NCI-H2081 treated with DMSO at 0.1 percent for 48 hours (cell line): ENCODE measurements around the gene ZMIZ1.
A peak's percentile ranks its signal among the peaks of the same experiment; 100 is the strongest.
"Not testable (repeated sequence)": the region's sequence is repeated elsewhere in the genome, so short reads cannot be mapped to it uniquely, and the experiment has no call there.

ENCODE experiments used
- DNase-seq: peaks from one replicate; lab custom pipeline; 2025; lab: John Stamatoyannopoulos, UW

ZMIZ1 gene

DNA sequence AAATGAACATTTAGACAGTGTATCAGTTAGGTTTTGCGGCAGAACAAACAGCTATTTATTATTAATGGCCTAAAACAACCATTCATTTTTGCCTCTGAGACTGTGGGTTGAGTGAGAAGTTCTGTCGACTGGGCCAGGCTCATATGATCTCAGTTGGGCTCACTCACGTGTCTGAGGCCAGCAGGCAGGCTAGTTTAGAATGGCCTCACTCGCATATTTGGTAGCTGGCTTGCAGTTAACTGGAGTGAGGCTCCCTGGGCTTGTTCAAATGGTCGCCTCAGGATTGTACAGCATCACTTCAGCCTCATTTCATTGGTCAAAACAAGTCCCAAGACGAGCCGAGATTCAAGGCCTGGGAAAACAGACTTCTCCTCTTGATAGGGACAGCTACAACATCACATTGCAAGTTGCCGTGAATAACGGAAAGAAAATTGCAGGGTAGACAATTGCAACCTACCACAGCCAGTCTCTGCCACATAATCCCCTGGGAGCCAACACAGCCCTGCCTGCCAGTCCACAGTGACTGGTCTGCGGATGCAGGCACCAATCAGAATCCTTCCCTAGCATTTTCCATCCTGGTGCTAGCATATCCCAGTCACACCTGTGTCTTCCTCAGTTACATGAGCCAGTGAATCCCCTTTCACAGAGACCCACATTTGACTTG lies 255.4 kb downstream of the ZMIZ1 start:
- DNase-seq, result no peak

DNA sequence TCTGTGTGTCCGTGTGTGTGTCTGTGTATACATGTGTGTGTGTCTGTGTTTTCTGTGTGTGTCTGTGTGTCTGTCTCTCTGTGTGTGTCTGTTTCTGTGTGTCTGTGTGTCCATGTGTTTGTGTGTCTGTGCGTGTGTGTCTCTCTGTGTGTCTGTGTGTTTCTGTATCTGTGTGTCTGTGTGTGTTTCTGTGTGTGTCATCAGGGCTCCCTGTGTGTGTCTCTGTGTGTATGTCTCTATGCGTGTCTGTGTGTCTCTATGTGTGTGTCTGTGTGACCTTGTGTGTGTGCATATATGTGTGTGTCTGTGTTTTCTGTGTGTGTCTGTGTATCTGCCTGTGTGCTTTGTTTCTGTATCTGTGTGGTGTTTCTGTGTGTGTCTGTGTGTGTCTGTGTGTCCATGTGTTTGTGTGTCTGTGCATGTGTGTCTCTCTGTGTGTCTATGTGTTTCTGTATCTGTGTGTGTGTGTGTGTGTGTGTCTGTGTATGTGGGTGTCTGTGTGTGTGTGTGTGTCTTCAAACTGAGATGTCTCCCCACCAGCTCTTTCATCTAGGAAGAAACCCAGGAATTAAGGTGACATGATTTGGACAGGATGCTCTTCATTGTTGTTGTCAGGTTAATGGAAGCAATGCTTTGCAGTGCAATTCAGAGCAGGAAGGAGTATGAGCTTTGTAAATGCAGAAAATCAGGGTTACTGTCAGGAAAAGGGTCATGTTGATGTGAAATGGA lies 257.8 kb downstream of the ZMIZ1 start:
- DNase-seq, result no peak

DNA sequence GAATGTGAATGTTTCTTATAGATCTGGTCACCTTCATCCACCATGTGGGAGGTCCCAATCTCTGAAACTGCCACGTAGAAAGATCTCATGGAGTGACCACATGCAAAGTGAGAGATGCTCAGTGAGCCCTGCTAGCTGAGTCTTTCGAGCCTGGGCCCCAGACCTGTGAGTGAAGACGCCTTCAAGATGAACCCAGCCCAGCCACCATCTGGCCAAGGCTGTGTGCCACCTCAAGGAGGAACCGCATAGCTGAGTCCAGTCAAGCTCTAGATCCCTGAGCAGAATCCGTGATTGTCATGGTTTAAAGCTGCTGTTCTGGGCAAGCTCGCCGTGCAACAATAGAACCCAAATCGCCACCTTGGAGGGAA lies 258.3 kb downstream of the ZMIZ1 start:
- no peak for DNase-seq

- no peak for DNase-seq
Measured at GRCh38 chr10:79328147-79328701, 259.5 kb downstream of the ZMIZ1 start.

DNA sequence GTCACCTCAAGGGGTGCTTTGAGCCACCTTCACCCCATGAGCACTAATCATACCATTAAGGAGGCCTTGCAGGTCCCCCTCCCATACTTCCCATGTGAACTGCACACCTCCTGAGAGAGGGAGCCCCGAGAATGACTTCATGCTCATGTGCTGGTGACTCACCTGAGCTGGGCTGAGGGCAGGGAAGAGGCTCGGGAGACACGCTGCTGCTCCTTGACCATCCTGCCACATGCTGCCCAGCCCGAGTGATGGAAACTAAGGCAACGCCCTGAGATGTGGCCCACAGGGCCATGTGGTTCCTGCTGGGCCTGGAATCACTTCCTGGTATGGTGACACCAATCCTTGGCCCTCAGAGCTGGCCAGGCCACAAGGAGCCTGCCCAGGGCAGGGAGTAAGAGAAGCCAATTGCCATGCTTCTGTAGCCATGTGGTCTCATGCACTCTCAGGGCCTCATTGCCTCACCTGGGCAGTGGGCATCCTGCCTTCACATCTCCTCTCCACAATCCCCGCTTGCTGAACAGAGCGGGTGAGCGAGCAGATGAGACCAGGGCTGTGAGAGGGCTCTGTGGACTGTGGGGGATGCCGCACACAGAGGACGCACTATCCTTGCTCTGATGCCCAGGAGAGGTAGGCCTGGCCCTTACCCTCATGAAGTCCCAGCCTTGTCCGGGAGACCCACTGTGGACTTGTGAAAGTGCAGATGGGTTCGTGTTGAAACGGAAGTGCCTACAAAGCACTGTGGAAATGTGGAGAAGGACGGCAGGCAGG lies 260.2 kb downstream of the ZMIZ1 start:
- no peak for DNase-seq

- DNase-seq, result no peak
Measured at GRCh38 chr10:79329529-79329928, 260.8 kb downstream of the ZMIZ1 start.

GRCh38 chr10:79331226-79331625 lies 262.5 kb downstream of the ZMIZ1 start:
- DNase-seq, result no peak

GRCh38 chr10:79331709-79332108 lies 262.9 kb downstream of the ZMIZ1 start:
- DNase-seq, result no peak

DNA sequence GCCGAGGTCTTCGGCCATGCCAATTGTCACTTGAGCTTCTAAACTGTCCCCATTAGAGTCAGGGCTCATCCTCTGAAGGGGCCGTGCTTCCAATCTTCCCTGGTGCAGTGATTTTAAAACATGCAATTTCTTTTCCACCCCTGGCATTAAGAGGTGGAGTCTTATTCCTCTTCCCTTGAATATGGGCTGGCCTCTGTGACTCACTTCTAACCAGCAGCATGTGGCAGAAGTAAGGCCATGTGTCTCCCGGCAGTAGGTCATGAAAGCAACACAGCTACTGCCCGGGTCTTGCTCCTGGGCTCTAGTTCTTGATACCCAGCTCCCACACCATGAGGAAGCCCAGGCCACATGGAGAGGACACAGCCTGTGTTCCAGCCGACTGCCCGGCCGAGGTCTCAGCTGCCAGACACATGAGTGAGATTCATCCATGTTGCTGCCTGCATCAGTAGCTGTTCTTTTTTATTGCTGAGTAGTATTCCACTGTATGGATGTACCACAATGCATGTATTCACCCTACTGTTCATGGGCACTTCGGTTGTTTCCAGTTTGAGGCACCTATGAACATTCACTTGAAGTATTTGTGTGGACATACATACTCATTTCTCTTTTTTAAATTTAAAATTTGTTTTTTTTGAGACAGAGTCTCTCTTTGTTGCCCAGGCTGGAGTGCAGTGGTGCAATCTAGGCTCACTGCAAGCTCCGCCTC lies 264.0 kb downstream of the ZMIZ1 start:
- DNase-seq, result not testable (repeated sequence)

DNA sequence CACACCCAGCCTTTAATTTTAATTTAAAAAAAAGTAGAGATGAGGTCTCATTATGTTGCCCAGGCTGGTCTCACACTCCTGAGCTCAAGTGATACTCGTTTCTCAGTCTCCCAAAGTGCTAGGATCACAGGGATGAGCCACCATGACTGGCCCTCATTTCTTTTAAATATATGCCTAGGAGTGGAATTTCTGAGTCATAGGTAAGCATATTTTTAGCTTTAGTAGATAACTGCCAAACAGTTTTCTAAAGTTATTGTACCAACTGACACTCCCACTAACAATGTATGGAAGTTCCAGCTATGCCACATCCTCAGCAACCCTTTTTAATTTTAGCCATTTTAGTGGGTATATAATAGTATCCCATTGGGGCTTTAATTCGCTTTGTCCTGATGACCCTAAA lies 264.7 kb downstream of the ZMIZ1 start:
- no peak for DNase-seq

- DNase-seq, result no peak
Measured at GRCh38 chr10:79334573-79334972, 265.8 kb downstream of the ZMIZ1 start.

DNA sequence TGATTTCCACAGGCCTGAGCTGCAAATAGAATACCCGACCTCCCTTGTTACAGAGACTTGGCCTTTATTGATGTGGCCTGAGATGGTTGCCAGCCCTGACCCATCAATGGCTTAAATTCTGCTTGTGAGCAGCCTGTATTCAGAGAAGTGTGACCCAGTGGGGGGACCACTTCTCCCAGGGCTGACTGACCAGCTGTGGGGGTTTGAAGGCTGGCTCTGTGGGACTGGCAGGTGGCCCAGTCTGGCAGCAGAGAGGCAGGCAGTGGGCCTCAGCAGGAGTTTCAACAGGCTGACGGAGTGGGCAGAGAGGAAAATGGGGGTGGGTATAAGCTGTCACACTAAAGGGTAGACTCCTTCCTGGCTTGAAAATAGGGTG lies 266.3 kb downstream of the ZMIZ1 start:
- no peak for DNase-seq

GRCh38 chr10:79335470-79336235 lies 266.9 kb downstream of the ZMIZ1 start:
- no peak for DNase-seq

GRCh38 chr10:79336276-79336675 lies 267.5 kb downstream of the ZMIZ1 start:
- DNase-seq, result peak; percentile 6

- DNase-seq, result peak; percentile 40
Measured at GRCh38 chr10:79336739-79337138, 268.0 kb downstream of the ZMIZ1 start.

DNA sequence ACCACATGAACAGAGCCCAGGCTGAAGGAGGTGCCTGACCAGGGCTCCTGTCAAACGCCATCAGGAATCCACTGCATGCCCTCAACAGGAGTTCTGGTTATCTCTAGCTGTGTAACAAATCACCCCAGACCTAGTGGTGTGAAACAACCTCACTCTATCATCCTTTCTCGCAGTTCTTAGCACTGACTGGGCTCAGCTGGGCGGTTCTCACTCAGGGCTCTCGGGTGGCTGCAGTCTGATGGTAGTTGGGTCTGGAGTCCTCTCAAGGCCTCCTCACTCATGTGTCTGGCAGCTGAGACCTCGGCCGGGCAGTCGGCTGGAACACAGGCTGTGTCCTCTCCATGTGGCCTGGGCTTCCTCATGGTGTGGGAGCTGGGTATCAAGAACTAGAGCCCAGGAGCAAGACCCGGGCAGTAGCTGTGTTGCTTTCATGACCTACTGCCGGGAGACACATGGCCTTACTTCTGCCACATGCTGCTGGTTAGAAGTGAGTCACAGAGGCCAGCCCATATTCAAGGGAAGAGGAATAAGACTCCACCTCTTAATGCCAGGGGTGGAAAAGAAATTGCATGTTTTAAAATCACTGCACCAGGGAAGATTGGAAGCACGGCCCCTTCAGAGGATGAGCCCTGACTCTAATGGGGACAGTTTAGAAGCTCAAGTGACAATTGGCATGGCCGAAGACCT lies 269.2 kb downstream of the ZMIZ1 start:
- DNase-seq, result not testable (repeated sequence)

DNA sequence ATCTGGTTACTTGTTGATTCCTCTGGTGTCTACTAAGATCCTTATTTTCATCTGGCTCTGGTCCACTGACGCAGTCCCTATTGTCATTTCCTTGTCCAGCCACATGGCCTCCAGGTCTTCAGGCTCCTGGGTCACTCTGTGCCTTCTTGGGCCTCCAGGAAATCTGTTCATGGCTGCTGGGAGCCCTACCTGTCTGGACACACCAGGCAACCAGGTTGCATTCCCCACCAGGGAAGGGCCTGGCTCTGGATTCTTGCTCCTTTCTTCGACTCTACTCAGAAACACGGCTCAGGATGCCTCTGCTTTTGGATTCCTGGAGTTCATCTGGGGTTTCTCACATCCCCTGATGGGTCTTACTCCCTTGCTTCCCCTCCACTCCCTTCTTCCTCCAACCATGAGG lies 270.5 kb downstream of the ZMIZ1 start:
- no peak for DNase-seq

DNA sequence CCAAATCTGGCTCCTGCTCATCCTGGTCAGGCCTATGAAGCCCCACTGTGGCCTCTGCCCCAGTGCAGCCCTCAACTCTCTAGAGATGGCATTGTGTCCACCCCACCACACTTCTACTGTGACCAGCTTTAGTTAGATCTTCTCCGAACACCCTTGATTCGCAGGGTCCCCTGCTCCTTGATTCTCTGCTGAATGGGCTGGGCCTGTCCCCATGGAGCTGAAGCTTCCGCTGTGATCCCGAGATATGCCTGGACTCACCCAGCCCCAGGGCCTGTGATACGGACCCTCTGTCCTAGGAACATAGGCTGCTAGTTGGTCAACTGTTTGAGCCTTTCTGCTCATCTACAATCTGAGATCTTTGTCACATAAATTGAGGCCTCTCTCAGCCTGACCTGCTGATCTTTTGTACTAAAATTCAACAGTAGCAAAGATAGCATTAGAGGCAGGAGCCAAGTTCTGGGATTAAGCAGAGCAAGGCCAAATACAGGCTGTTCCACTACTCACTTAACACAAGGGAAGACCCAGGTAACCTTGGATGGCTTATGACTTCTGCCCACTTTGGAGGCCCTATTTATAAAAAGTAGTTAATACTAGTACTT lies 272.0 kb downstream of the ZMIZ1 start:
- no peak for DNase-seq

DNA sequence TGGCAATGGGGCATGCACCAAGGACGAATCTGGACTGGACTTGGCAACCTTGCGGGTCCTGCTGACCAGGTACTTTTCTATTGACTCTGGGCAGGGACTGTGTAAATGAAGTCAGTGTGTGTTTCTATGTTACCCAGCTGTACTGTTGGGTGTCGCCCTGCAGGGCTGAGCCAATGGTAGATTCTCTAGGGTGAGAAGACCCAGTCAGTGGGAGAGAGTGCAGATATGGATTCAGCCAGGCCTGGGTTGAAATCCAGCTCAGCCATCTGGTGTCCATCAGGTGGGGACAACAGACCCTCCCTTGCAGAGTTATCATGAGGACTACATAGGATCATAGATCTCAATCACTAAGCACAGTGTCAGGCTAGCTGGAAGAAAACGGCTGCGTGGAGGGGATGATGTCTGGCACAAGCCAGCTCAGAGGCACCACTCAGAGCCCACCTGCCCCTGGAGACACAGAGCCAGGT lies 273.6 kb downstream of the ZMIZ1 start:
- no peak for DNase-seq
